ENCODE results near the gene EYA3.
"Not testable (repeated sequence)": the region's sequence is repeated elsewhere in the genome, so short reads cannot be mapped to it uniquely, and the experiment has no call there.

EYA3 gene

GRCh38 chr1:28032281-28032680 is 56.1 kb downstream of the EYA3 start:
- no peak overlapping the region for H3K4me3 ChIP-seq (ENCODE audit: low read depth, low read length)

- H3K4me3 ChIP-seq (ENCODE audit: low read depth, low read length) = no peak overlapping the region
Measured at GRCh38 chr1:28031173-28031572, 57.2 kb downstream of the EYA3 start.

DNA sequence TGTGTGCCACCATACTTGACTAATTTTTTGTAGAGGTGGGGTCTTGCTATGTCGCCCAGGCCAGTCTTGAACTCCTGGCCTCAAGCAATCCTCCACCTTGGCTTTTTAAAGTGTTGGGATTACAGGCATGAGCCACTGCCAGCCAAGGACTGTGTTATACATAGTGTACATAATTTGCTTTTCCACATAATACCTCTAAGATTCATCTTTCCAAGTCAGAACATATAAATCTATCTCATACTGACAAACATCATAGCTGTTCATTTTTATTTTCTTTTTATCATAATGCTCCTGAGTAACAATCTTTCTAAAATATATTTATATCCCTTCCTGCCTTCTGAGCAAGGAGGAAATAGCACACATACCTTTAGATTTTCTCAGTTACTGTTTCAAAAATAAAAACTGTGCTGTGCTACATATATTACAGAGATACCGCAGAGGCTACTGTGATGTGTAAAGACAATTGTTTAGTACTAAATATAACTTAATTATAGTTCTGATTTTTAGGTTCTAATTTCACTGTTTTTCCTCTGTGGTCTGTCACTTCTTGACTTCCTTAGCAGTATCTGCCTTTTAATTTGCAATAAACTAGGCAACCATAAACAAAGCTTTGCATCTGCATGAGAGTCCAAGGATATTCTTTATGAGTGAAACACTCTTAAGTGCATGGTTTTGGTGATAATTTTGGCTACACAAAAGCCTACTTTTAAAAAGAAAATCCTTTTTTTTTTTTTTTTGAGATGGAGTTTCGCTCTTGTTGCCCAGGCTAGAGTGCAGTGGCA is 59.3 kb downstream of the EYA3 start:
- no peak overlapping the region for H3K4me3 ChIP-seq (ENCODE audit: low read depth, low read length)

GRCh38 chr1:28027660-28028059 is 60.8 kb downstream of the EYA3 start:
- no peak overlapping the region for H3K4me3 ChIP-seq (ENCODE audit: low read depth, low read length)

DNA sequence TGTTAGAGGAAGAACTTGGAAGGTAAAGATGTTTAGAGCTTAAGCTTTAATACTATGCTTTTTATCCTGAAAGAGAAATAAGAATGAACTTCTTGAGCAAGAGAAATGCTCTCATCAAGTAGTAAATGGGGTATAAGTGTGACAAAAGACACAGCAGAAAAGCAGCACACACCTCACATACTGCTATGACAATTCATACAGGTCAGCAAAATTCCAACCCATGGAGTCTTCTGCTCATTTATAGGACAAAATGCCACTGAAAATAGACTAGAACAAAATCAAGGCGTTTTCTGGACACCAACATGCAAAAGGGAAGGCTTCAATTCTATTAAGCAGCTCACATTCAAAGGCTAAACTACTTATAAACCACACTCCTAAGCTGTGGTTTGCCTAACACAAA is 61.2 kb downstream of the EYA3 start:
- H3K4me3 ChIP-seq (ENCODE audit: low read depth, low read length) = no peak overlapping the region

- H3K4me3 ChIP-seq (ENCODE audit: low read depth, low read length) = no peak overlapping the region
Measured at GRCh38 chr1:28026329-28026728, 62.1 kb downstream of the EYA3 start.

- H3K4me3 ChIP-seq (ENCODE audit: low read depth, low read length) = no peak overlapping the region
Measured at GRCh38 chr1:28021064-28021463, 67.3 kb downstream of the EYA3 start.

DNA sequence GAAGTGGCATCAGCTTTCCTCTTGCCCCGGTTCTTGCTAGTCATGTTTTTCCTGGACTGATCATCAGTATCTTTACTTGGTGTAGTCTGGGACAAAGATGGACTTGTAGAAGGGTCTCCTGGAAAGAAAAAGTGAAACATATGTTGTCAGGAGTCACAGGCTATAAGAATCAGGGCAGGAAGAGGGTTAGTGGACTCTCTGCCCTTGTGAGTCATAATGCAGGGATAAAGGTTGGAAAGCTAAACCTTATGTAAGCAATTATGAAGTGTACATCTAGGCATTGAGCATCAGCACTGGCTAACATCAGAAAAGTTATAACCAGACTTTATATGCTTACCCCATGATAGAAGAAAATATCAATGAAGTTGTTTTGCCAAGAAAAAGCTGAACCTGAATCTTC is 77.4 kb downstream of the EYA3 start:
- no peak overlapping the region for H3K4me3 ChIP-seq (ENCODE audit: low read depth, low read length)

- H3K4me3 ChIP-seq (ENCODE audit: low read depth, low read length) = not testable (repeated sequence)
Measured at GRCh38 chr1:28003117-28003516, 85.3 kb downstream of the EYA3 start.

DNA sequence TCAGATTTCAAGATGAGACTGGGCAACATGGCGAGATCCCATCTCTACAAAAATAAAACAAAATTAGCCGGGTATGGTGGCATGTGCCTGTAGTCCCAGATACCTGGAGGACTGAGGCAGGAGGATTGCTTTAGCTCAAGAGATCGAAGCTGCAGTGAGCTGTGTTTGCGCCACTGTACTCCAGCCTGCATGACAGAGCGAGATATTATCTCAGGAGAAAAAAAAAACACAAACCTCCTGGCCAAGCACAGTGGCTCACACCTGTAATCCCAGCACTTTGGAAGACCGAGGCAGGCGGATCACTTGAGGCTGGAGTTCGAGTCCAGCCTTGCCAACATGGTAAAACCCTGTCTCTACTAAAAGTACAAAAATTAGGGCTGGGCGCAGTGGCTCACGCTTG is 85.8 kb downstream of the EYA3 start:
- H3K4me3 ChIP-seq (ENCODE audit: low read depth, low read length) = no peak overlapping the region

- no peak overlapping the region for H3K4me3 ChIP-seq (ENCODE audit: low read depth, low read length)
Measured at GRCh38 chr1:27999055-27999454, 89.4 kb downstream of the EYA3 start.

DNA sequence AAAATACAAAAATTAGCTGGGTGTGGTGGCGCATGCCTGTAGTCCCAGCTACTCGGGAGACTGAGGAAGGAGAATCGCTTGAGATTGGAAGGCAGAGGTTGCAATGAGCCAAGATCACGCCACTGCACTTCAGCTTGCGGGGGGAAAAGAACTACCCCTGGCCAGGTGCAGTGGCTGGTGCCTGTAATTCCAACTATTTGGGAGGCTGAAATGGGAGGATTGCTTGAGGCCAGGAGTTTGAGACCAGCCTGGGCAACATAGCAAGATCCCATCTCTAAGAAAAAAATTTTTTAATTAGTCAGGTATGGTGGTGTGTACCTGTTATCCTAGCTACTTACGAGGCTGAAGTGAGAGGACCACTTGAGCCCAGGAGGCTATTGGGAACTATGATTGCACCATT is 93.9 kb downstream of the EYA3 start:
- not testable (repeated sequence) for H3K4me3 ChIP-seq (ENCODE audit: low read depth, low read length)

- H3K4me3 ChIP-seq (ENCODE audit: low read depth, low read length) = no peak overlapping the region
Measured at GRCh38 chr1:27994060-27994459, 94.3 kb downstream of the EYA3 start.

GRCh38 chr1:27993241-27993640 is 95.2 kb downstream of the EYA3 start:
- H3K4me3 ChIP-seq (ENCODE audit: low read depth, low read length) = no peak overlapping the region

DNA sequence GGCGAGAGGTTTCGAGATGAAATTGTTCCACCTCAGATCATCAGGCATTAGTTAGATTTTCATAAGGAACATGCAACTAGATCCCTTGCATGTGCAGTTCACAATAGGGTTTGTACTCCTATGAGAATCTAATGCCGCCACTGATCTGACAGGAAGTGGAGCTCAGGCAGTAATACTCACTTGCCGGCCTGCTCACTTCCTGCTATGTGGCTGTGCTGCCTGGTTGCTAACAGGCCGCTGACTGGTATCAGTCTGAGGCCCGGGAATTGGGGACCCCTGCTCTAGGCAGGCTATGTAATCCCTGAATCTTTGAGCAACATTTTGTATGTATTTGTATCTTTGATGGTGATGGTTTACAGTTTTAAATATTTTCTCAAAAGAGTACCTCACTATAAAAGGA is 96.1 kb downstream of the EYA3 start:
- no peak overlapping the region for H3K4me3 ChIP-seq (ENCODE audit: low read depth, low read length)

DNA sequence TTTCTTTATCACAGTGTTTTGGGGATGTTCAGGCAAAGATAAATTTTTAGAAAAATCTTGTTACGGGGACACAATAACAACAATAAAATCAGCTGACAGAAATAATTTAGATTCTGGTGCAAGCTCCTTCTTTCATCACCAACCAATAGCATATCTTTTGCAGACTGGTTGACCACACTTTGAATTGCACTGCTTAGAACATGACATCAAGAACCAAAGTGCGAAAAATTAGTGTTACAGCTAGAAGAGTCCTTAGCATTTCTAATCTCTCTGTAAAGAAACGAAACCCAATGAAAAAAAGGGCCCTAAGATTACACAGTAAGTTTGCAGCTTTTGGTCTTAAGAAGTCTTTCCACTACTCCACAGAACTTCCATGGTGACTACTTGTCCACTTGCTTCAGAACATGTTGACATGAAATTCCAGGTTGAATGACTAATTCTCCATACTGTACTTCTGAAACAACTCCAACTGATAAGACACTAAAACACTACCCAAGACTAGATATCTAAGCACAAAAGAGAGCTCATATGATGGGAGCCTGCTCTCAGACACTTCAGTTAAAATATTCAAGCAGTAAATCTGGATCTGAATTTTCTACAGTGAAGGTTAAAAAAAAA is 97.4 kb downstream of the EYA3 start:
- H3K4me3 ChIP-seq (ENCODE audit: low read depth, low read length) = no peak overlapping the region

DNA sequence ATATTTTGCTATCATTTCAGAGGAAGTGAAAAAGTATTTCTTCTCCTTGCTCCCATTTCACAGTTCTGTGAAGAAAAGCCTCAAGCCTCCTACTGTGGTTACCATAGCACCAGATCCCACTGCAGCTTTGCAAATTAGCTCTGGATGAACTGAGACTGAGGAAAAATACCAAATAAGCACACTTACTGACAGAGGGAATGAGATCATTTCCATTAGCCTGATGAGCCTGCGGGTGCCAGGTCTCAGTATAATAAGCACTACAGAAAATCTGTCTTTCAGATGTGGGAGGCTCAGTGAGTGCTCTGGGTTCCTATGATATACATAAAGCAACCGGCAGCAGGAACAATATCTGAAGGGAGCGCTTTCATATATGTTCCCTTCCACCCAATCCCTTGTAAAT is 107.3 kb downstream of the EYA3 start:
- H3K4me3 ChIP-seq (ENCODE audit: low read depth, low read length) = no peak overlapping the region

DNA sequence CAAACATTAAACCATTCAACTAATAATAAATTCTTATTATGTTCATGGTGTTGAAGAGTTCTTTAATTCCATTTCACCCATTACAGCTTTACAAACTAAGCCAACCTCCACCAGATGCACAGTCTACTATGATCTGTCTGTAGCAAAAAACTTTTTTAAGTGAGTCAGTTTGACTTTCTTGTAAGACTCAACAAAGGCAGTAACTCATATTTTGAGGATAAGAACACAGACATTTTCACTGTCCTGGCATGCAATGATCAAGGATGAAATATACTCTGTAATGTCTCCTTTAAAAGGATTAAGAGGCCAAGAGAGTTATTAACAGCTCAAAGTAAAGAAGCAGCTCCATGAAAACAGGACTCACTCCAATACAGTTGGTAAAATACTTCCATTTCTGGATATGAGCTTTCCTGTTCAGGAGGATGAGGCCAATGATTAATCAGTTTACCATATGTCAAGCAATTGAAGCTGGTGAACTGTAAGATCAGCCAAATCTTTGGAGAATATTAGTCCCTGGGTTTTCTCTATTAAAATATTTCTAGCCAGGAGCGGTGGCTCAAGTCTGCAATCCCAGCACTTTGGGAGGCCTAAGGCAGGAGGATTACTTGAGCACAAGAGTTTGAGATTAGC is 108.1 kb downstream of the EYA3 start:
- no peak overlapping the region for H3K4me3 ChIP-seq (ENCODE audit: low read depth, low read length)

- no peak overlapping the region for H3K4me3 ChIP-seq (ENCODE audit: low read depth, low read length)
Measured at GRCh38 chr1:27979859-27980201, 108.6 kb downstream of the EYA3 start.

DNA sequence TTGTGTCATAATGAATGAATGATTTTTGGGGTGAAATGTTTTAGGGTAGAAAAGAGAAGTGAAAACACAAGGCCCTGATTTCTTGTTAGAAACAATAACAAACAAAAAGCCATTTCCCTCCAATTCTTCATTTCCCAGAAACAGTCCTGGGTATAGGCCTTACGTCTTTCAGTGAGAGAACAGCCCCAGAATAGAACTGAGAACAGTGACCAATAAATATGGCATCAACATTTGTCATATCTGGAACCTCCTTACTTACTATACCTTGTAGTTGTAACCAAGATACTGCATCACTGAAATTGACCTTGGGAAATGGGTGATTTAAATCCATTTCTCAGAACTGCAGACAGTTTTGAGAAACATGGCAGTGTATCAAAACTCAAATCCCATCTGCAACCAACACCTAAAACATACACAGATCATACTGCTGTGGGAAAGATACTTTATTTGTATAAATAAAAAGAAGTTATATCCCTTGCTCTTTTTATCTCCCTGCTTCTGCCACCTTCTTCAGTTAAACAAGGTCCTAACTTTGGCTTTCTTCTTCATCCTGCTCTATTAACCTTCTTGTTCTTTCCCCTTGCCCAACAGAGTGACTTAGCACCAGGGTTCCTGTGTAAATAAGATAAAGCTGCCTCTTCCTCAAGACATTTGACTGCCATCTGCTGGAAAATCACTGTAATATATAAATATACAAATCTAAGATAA is 109.1 kb downstream of the EYA3 start:
- H3K4me3 ChIP-seq (ENCODE audit: low read depth, low read length) = no peak overlapping the region

GRCh38 chr1:27974417-27974781 is 114.0 kb downstream of the EYA3 start:
- no peak overlapping the region for H3K4me3 ChIP-seq (ENCODE audit: low read depth, low read length)
